Neural progenitor cell (in vitro differentiated cells): ENCODE data around the gene CEP120. TPM values are rescaled to one million over a fixed set of nuclear protein-coding genes. Genes with fewer than 3 reads are reported as not detected.

Source experiments
- DNase-seq: peaks from one replicate; pipeline ENCODE4 v3.0.0-alpha.2; 2016; ENCODE audit warnings: low spot score
- H2AFZ ChIP-seq: fragments of 200-600 bp; sonication (generic); replicated peaks from 2 replicates; pipeline ENCODE4 v1.6.1; 2016; ENCODE audit warnings: antibody characterized with exemption
- H3F3A ChIP-seq: fragments of 200-600 bp; sonication (generic); 2 replicates; pipeline ENCODE4 v1.6.1; 2016; ENCODE audit warnings: antibody characterized with exemption, low read depth
- H3K27ac ChIP-seq: fragments of 200-600 bp; sonication (generic); 2 replicates; pipeline ENCODE4 v1.5.1; 2016; ENCODE audit warnings: mild to moderate bottlenecking
- H3K27me3 ChIP-seq: fragments of 200-600 bp; sonication (generic); 2 replicates; pipeline ENCODE4 v1.6.1; 2016; ENCODE audit warnings: mild to moderate bottlenecking, moderate library complexity
- H3K36me3 ChIP-seq: fragments of 200-600 bp; sonication (generic); 2 replicates; pipeline ENCODE4 v1.5.1; 2016
- H3K4me1 ChIP-seq: fragments of 200-600 bp; sonication (generic); 2 replicates; pipeline ENCODE4 v1.6.1; 2016; ENCODE audit warnings: mixed run types
- H3K4me2 ChIP-seq: fragments of 200-600 bp; sonication (generic); 2 replicates; pipeline ENCODE4 v1.6.1; 2016
- H3K4me3 ChIP-seq: fragments of 200-600 bp; sonication (generic); 2 replicates; pipeline ENCODE4 v1.5.1; 2016
- H3K79me2 ChIP-seq: fragments of 200-600 bp; sonication (generic); 2 replicates; pipeline ENCODE4 v1.6.1; 2016; ENCODE audit warnings: low read depth
- H3K9ac ChIP-seq: fragments of 200-600 bp; sonication (generic); 2 replicates; pipeline ENCODE4 v1.6.1; 2016
- H3K9me3 ChIP-seq: fragments of 200-600 bp; sonication (generic); 2 replicates; pipeline ENCODE4 v1.5.1; 2016; ENCODE audit warnings: low read depth
- H4K20me1 ChIP-seq: fragments of 200-600 bp; sonication (generic); 2 replicates; pipeline ENCODE4 v1.6.1; 2016; ENCODE audit warnings: low read depth
- H3K27ac Mint-ChIP-seq: 3 replicates; pipeline ENCODE4 v1.8.0; 2021; ENCODE audit warnings: mixed read lengths
- H3K27me3 Mint-ChIP-seq: 2 replicates; pipeline ENCODE4 v1.8.0; 2022; ENCODE audit warnings: low read depth, mild to moderate bottlenecking, inconsistent platforms, moderate library complexity, mixed read lengths; ENCODE audit not compliant: insufficient read depth
- H3K36me3 Mint-ChIP-seq: 3 replicates; pipeline ENCODE4 v1.8.0; 2021; ENCODE audit warnings: mixed read lengths
- H3K4me1 Mint-ChIP-seq: 3 replicates; pipeline ENCODE4 v1.8.0; 2021; ENCODE audit warnings: mixed read lengths
- H3K4me3 Mint-ChIP-seq: 3 replicates; pipeline ENCODE4 v1.8.0; 2021; ENCODE audit warnings: mild to moderate bottlenecking, moderate library complexity, mixed read lengths
- H3K9me3 Mint-ChIP-seq: 3 replicates; pipeline ENCODE4 v1.8.0; 2020; ENCODE audit warnings: mixed read lengths
- CTCF ChIP-seq: fragments of 200-600 bp; sonication (generic); IDR thresholded peaks from 2 replicates; pipeline ENCODE4 v1.5.1; 2017; ENCODE audit warnings: antibody characterized with exemption, mild to moderate bottlenecking
- EZH2 ChIP-seq: fragments of 200-600 bp; sonication (generic); IDR thresholded peaks from 2 replicates; pipeline ENCODE4 v1.6.1; 2017; ENCODE audit warnings: antibody characterized with exemption, mild to moderate bottlenecking, moderate library complexity
- EZH2phosphoT487 ChIP-seq: fragments of 200-600 bp; sonication (generic); IDR thresholded peaks from 2 replicates; pipeline ENCODE4 v1.6.1; 2017; ENCODE audit warnings: antibody characterized with exemption
- total RNA-seq: library from RNA; depleted of rRNA; stranded (reverse); fragments of >200 nt; gene quantifications from 2 replicates; pipeline ENCODE4 v1.2.3, GENCODE V29; 2015; ENCODE audit warnings: low replicate concordance

The CEP120 gene
- total RNA-seq, 1 donor from 2014 or later, result 38.5 TPM

- Histone ChIP-seq H3K4me1 (peaks cover 22% of the 10 kb centered on the region), H3K27ac (no peak overlapping the region), H4K20me1 (no peaks in the 10 kb centered on the region), H3K9me3 (no peaks in the 10 kb centered on the region), H3K27me3 (no peaks in the 10 kb centered on the region), H3K36me3 (no peaks in the 10 kb centered on the region), H3K4me2 (no peak overlapping the region), H3K4me3 (no peak overlapping the region), H3K9ac (no peak overlapping the region), H2AFZ (no peak overlapping the region), H3F3A (no peaks in the 10 kb centered on the region), H3K79me2 (no peaks in the 10 kb centered on the region)
- TF ChIP-seq CTCF, result no peak
- no peak for TF ChIP-seq EZH2
- TF ChIP-seq EZH2phosphoT487, result no peak
- H3K36me3 Mint-ChIP-seq, result no peaks in the 10 kb centered on the region
- H3K9me3 Mint-ChIP-seq, result no peaks in the 10 kb centered on the region
- H3K27ac Mint-ChIP-seq, result no peak overlapping the region
- no peak for DNase-seq
- H3K27me3 Mint-ChIP-seq, result peaks cover 2% of the 10 kb centered on the region
- no peak overlapping the region for H3K4me3 Mint-ChIP-seq
- H3K4me1 Mint-ChIP-seq, result peaks cover 29% of the 10 kb centered on the region
Measured at GRCh38 chr5:123449424-123449974, 26.3 kb upstream of the CEP120 start.

GRCh38 chr5:123448743-123449142, 25.5 kb upstream of the CEP120 start:
- Histone ChIP-seq H3K27ac (no peak overlapping the region), H4K20me1 (no peaks in the 10 kb centered on the region), H2AFZ (no peak overlapping the region), H3K79me2 (no peaks in the 10 kb centered on the region), H3K4me1 (peaks cover 22% of the 10 kb centered on the region), H3K9ac (no peak overlapping the region), H3K27me3 (no peaks in the 10 kb centered on the region), H3K36me3 (no peaks in the 10 kb centered on the region), H3K4me2 (no peak overlapping the region), H3K9me3 (no peaks in the 10 kb centered on the region), H3K4me3 (no peak overlapping the region), H3F3A (no peaks in the 10 kb centered on the region)
- peaks cover 29% of the 10 kb centered on the region for H3K4me1 Mint-ChIP-seq
- no peak for DNase-seq
- TF ChIP-seq EZH2phosphoT487, result no peak
- H3K27ac Mint-ChIP-seq, result no peak overlapping the region
- H3K27me3 Mint-ChIP-seq, result peaks cover 2% of the 10 kb centered on the region
- H3K4me3 Mint-ChIP-seq, result no peak overlapping the region
- no peaks in the 10 kb centered on the region for H3K9me3 Mint-ChIP-seq
- no peaks in the 10 kb centered on the region for H3K36me3 Mint-ChIP-seq

GRCh38 chr5:123448017-123448617, 24.9 kb upstream of the CEP120 start:
- Mint-ChIP-seq H3K4me1 (peaks cover 29% of the 10 kb centered on the region), H3K9me3 (no peaks in the 10 kb centered on the region), H3K4me3 (no peak overlapping the region), H3K27ac (no peak overlapping the region), H3K36me3 (no peaks in the 10 kb centered on the region), H3K27me3 (peaks cover 2% of the 10 kb centered on the region)
- no peak for DNase-seq
- Histone ChIP-seq H3K27ac (no peak overlapping the region), H3K9ac (no peak overlapping the region), H3K36me3 (no peaks in the 10 kb centered on the region), H3K4me3 (no peak overlapping the region), H4K20me1 (no peaks in the 10 kb centered on the region), H2AFZ (no peak overlapping the region), H3K4me2 (no peak overlapping the region), H3K79me2 (no peaks in the 10 kb centered on the region), H3K27me3 (no peaks in the 10 kb centered on the region), H3K9me3 (no peaks in the 10 kb centered on the region), H3F3A (no peaks in the 10 kb centered on the region), H3K4me1 (peaks cover 22% of the 10 kb centered on the region)
- TF ChIP-seq CTCF, result no peak
- no peak for TF ChIP-seq EZH2phosphoT487
- TF ChIP-seq EZH2, result no peak

- no peaks in the 10 kb centered on the region for H3K27me3 ChIP-seq
- H3K27ac Mint-ChIP-seq, result no peak overlapping the region
- no peaks in the 10 kb centered on the region for H3K9me3 Mint-ChIP-seq
- H3K36me3 Mint-ChIP-seq, result no peaks in the 10 kb centered on the region
- no peaks in the 10 kb centered on the region for H4K20me1 ChIP-seq
- no peak overlapping the region for H3K9ac ChIP-seq
- H3K4me3 ChIP-seq, result no peak overlapping the region
- peaks cover 2% of the 10 kb centered on the region for H3K27me3 Mint-ChIP-seq
- no peak overlapping the region for H2AFZ ChIP-seq
- H3K4me1 ChIP-seq, result no peaks in the 10 kb centered on the region
- H3F3A ChIP-seq, result no peaks in the 10 kb centered on the region
- no peak overlapping the region for H3K4me3 Mint-ChIP-seq
- peaks cover 2% of the 10 kb centered on the region for H3K4me1 Mint-ChIP-seq
- DNase-seq, result no peak
- H3K36me3 ChIP-seq, result no peaks in the 10 kb centered on the region
- no peak overlapping the region for H3K27ac ChIP-seq
- H3K4me2 ChIP-seq, result no peak overlapping the region
- no peaks in the 10 kb centered on the region for H3K79me2 ChIP-seq
- H3K9me3 ChIP-seq, result no peaks in the 10 kb centered on the region
- TF ChIP-seq EZH2 (no peak), EZH2phosphoT487 (no peak), CTCF (no peak)
Measured at GRCh38 chr5:123444016-123444415, 20.8 kb upstream of the CEP120 start.
